SK-N-SH treated with all-trans-retinoic acid at 6 μM for 48 hours (cell line): ENCODE results near the gene SF3B6.

Source experiments
- ISL1 ChIP-seq: fragments of 250-450 bp; sonication (Bioruptor Pico); IDR thresholded peaks from 2 replicates; pipeline ENCODE4 v2.1.2; 2022; ENCODE audit warnings: mild to moderate bottlenecking, moderate library complexity
- RARB ChIP-seq: fragments of 250-450 bp; sonication (Bioruptor Pico); IDR thresholded peaks from 2 replicates; pipeline ENCODE4 v1.8.0; 2021; ENCODE audit warnings: mild to moderate bottlenecking, moderate library complexity
- ZC3H10 ChIP-seq: fragments of 250-450 bp; sonication (Bioruptor Pico); IDR thresholded peaks from 2 replicates; pipeline ENCODE4 v1.5.1; 2021; ENCODE audit warnings: mild to moderate bottlenecking, moderate library complexity
- ZFP3 ChIP-seq: fragments of 250-450 bp; sonication (Bioruptor Pico); IDR thresholded peaks from 2 replicates; pipeline ENCODE4 v1.5.0; 2020; ENCODE audit warnings: mild to moderate bottlenecking, moderate library complexity
- TF ChIP-seq, protein P1 (sequence below): fragments of 250-450 bp; sonication (Bioruptor Pico); IDR thresholded peaks from 2 replicates; pipeline ENCODE4 v1.5.1; 2020; ENCODE audit warnings: low read depth, mild to moderate bottlenecking, moderate library complexity
- TF ChIP-seq, protein P2 (sequence below): fragments of 250-450 bp; sonication (Bioruptor Pico); IDR thresholded peaks from 2 replicates; pipeline ENCODE4 v1.5.1; 2021; ENCODE audit warnings: mild to moderate bottlenecking, moderate library complexity

DNA sequence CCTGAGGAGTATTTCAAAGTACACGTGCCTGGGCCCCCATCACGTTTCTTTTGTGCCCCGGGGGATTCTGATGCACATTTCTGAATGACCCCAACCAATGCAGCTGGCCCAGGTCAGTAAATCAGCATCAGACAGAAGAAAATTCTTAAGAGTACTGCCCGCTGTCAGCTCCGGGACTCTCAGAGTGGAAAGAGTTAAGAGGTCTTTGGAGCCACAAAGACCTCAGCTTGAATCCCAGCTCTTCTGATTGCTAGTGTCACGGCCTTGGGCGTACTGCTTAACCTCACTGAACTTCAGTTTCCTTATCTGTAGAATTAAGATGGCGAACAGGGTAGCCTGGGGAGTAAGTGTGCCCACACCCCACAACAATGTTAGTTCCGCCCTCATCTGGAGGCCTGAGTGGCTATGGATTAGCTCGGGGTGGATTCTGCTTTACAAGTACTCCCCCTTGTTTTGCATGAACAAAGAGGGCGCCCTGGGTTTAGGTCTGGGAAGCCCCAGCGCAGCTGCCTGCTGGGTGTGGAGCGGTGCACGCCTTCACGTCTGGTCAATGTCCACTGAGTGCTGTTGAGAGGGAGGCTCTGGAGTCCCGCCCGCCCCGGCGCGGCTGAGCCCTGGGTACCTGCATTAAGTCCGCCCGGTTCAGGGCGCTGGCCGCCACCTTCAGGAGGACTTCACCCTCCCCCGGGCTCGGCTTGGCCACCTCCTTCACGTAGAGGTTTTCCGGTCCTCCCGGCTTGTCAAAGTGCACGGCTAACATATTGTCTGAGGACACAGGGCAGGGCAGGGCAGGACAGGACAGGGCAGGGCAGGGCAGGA is 7.7 kb upstream of the SF3B6 start:
- TF ChIP-seq RARB (CRISPR knock-in tag): no peak
- no peak for TF ChIP-seq ZFP3 (CRISPR knock-in tag)
- TF ChIP-seq ISL1 (CRISPR knock-in tag): peak; percentile 5; the same call in 1 of the 2 replicates
- no peak for TF ChIP-seq ZC3H10
- TF ChIP-seq, protein P1, sequence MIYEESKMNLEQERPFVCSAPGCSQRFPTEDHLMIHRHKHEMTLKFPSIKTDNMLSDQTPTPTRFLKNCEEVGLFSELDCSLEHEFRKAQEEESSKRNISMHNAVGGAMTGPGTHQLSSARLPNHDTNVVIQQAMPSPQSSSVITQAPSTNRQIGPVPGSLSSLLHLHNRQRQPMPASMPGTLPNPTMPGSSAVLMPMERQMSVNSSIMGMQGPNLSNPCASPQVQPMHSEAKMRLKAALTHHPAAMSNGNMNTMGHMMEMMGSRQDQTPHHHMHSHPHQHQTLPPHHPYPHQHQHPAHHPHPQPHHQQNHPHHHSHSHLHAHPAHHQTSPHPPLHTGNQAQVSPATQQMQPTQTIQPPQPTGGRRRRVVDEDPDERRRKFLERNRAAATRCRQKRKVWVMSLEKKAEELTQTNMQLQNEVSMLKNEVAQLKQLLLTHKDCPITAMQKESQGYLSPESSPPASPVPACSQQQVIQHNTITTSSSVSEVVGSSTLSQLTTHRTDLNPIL: no peak
- TF ChIP-seq, protein P2, sequence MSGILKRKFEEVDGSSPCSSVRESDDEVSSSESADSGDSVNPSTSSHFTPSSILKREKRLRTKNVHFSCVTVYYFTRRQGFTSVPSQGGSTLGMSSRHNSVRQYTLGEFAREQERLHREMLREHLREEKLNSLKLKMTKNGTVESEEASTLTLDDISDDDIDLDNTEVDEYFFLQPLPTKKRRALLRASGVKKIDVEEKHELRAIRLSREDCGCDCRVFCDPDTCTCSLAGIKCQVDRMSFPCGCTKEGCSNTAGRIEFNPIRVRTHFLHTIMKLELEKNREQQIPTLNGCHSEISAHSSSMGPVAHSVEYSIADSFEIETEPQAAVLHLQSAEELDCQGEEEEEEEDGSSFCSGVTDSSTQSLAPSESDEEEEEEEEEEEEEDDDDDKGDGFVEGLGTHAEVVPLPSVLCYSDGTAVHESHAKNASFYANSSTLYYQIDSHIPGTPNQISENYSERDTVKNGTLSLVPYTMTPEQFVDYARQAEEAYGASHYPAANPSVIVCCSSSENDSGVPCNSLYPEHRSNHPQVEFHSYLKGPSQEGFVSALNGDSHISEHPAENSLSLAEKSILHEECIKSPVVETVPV (CRISPR knock-in tag): no peak
